H1 (cell line): ENCODE measurements around the gene UNK. TPM values are rescaled to one million over a fixed set of nuclear protein-coding genes. Genes with fewer than 3 reads are reported as not detected.

Source experiments
- CTCF ChIA-PET: fragments of 300-600 bp; sonication (Branson Sonifier 250); formaldehyde crosslinking; loops from one replicate; lab custom pipeline; 2021; ENCODE audit not compliant: partially characterized antibody; lab: Charles Lee
- POLR2A ChIA-PET: fragments of 300-600 bp; sonication (Branson Sonifier 250); formaldehyde crosslinking; loops from one replicate; lab custom pipeline; 2021; ENCODE audit warnings: inconsistent platforms; ENCODE audit not compliant: partially characterized antibody; lab: Charles Lee
- DNase-seq, 2 experiments: peaks; one replicate each; pipeline versions ENCODE4 v3.0.0 to v3.0.0-alpha.2; 2010 to 2022; ENCODE audit warnings: low spot score in 2 of 2, low read depth in 1 of 2, mixed read lengths in 1 of 2
- FAIRE-seq: peaks from 2 replicates; lab custom pipeline; 2011; peaks lifted over from hg19 to GRCh38; lab: Jason Lieb, UNC
- H2AFZ ChIP-seq: 2 replicates; pipeline ENCODE4 v1.8.1; 2012; ENCODE audit warnings: low read length, inconsistent platforms
- H2AK5ac ChIP-seq: 2 replicates; pipeline ENCODE4 v1.6.1; 2013; ENCODE audit warnings: low read depth, low read length
- H2BK120ac ChIP-seq: replicated peaks from 2 replicates; pipeline ENCODE3; 2013; ENCODE audit warnings: low read depth, low read length, inconsistent platforms
- H2BK12ac ChIP-seq: 2 replicates; pipeline ENCODE4 v1.6.1; 2013; ENCODE audit warnings: low read depth, low read length
- H2BK15ac ChIP-seq: 2 replicates; pipeline ENCODE4 v1.6.1; 2013; ENCODE audit warnings: low read length
- H2BK20ac ChIP-seq: 2 replicates; pipeline ENCODE4 v1.6.1; 2013; ENCODE audit warnings: low read length
- H2BK5ac ChIP-seq: 2 replicates; pipeline ENCODE4 v1.6.1; 2013; ENCODE audit warnings: low read depth, low read length
- H3K14ac ChIP-seq: 2 replicates; pipeline ENCODE4 v1.6.1; 2013; ENCODE audit warnings: inconsistent platforms; ENCODE audit not compliant: insufficient read length
- H3K18ac ChIP-seq: 2 replicates; pipeline ENCODE4 v1.6.1; 2013; ENCODE audit warnings: low read length; ENCODE audit errors: extremely low read depth
- H3K23ac ChIP-seq: 2 replicates; pipeline ENCODE4 v1.6.1; 2013; ENCODE audit warnings: inconsistent platforms; ENCODE audit not compliant: insufficient read length
- H3K23me2 ChIP-seq: 2 replicates; pipeline ENCODE4 v1.6.1; 2013; ENCODE audit warnings: low read depth, low read length
- H3K27ac ChIP-seq: 2 replicates; pipeline ENCODE4 v1.6.1; 2011; ENCODE audit warnings: low read depth, low read length, inconsistent platforms
- H3K27me3 ChIP-seq, 4 experiments: replicated peaks in 1 of 4; 1 replicate in 1 of 4; 2 replicates in 3 of 4; pipeline versions ENCODE4 v1.6.1 to v1.8.1; 2011 to 2013; ENCODE audit warnings: low read length in 3 of 4, mild to moderate bottlenecking in 3 of 4, inconsistent platforms in 2 of 4, mixed read lengths in 2 of 4, moderate library complexity in 1 of 4; ENCODE audit not compliant: control insufficient read depth in 3 of 4, insufficient read depth in 3 of 4; ENCODE audit errors: extremely low read depth in 1 of 4
- H3K36me3 ChIP-seq, 4 experiments: 2 replicates each; pipeline versions ENCODE4 v1.6.1 to v1.8.1; 2011 to 2013; ENCODE audit warnings: mild to moderate bottlenecking in 4 of 4, low read length in 3 of 4, moderate library complexity in 2 of 4, control low read depth in 1 of 4, inconsistent platforms in 1 of 4; ENCODE audit not compliant: insufficient read depth in 4 of 4, control insufficient read depth in 2 of 4
- H3K4ac ChIP-seq: replicated peaks from 2 replicates; pipeline ENCODE3; 2013; ENCODE audit warnings: low read length, low read depth, mixed read lengths, inconsistent platforms; ENCODE audit not compliant: insufficient read length
- H3K4me1 ChIP-seq, 4 experiments: replicated peaks in 1 of 4; 1 replicate in 1 of 4; 2 replicates in 3 of 4; pipeline versions ENCODE4 v1.6.1 to v1.8.1; 2011 to 2013; ENCODE audit warnings: low read length in 3 of 4, inconsistent platforms in 2 of 4, mixed read lengths in 1 of 4; ENCODE audit not compliant: insufficient read depth in 4 of 4, control insufficient read depth in 3 of 4
- H3K4me2 ChIP-seq, 2 experiments: 2 replicates each; pipeline versions ENCODE4 v1.6.1 to v1.8.1; 2011 to 2013; ENCODE audit warnings: low read depth in 2 of 2, low read length in 2 of 2, control low read depth in 1 of 2, inconsistent platforms in 1 of 2, mild to moderate bottlenecking in 1 of 2; ENCODE audit not compliant: insufficient read depth in 1 of 2
- H3K4me3 ChIP-seq, 4 experiments: fragments of 200-600, 300-600 bp in 1 of 4; sonication (generic), shearing (Covaris generic), sonication (Bioruptor Twin) in 1 of 4; 2 replicates each; pipeline versions ENCODE4 v1.5.1 to v1.8.1; 2011 to 2016; ENCODE audit warnings: low read length in 4 of 4, low read depth in 3 of 4, control low read depth in 2 of 4, inconsistent platforms in 2 of 4, mild to moderate bottlenecking in 2 of 4, mixed read lengths in 1 of 4, moderate library complexity in 1 of 4; ENCODE audit not compliant: insufficient read depth in 2 of 4; ENCODE audit errors: extremely low read depth in 1 of 4
- H3K56ac ChIP-seq: replicated peaks from 2 replicates; pipeline ENCODE3; 2013; ENCODE audit warnings: low read depth, mild to moderate bottlenecking, mixed read lengths, low read length, inconsistent platforms; ENCODE audit not compliant: insufficient read length
- H3K79me1 ChIP-seq: 2 replicates; pipeline ENCODE4 v1.6.1; 2013; ENCODE audit warnings: low read depth, low read length, control low read depth
- H3K79me2 ChIP-seq, 2 experiments: 2 replicates each; pipeline versions ENCODE4 v1.6.1 to v1.8.1; 2012 to 2013; ENCODE audit warnings: low read length in 2 of 2, mild to moderate bottlenecking in 2 of 2, inconsistent platforms in 1 of 2; ENCODE audit not compliant: insufficient read depth in 2 of 2, control insufficient read depth in 1 of 2
- H3K9ac ChIP-seq, 4 experiments: replicated peaks in 1 of 4; 1 replicate in 1 of 4; 2 replicates in 3 of 4; pipeline versions ENCODE4 v1.6.1 to v1.8.1; 2011 to 2013; ENCODE audit warnings: low read depth in 3 of 4, low read length in 3 of 4, control low read depth in 2 of 4, mild to moderate bottlenecking in 2 of 4, moderate library complexity in 2 of 4, inconsistent platforms in 1 of 4; ENCODE audit errors: extremely low read depth in 1 of 4
- H3K9me3 ChIP-seq, 2 experiments: 2 replicates each; pipeline versions ENCODE4 v1.6.1 to v1.8.1; 2012 to 2013; ENCODE audit warnings: mild to moderate bottlenecking in 2 of 2, moderate library complexity in 2 of 2, control low read depth in 1 of 2, inconsistent platforms in 1 of 2, low read depth in 1 of 2, low read length in 1 of 2, mixed read lengths in 1 of 2; ENCODE audit not compliant: insufficient read depth in 2 of 2
- H4K20me1 ChIP-seq, 2 experiments: replicated peaks in 1 of 2; 2 replicates each; pipeline versions ENCODE3 to v1.8.1; 2011 to 2013; ENCODE audit warnings: inconsistent platforms in 2 of 2, low read length in 2 of 2, mild to moderate bottlenecking in 1 of 2; ENCODE audit not compliant: insufficient read depth in 2 of 2, control insufficient read depth in 1 of 2
- H4K5ac ChIP-seq: 2 replicates; pipeline ENCODE4 v1.6.1; 2013; ENCODE audit warnings: low read length, low read depth, mixed read lengths, inconsistent platforms; ENCODE audit not compliant: insufficient read length
- H4K8ac ChIP-seq: 2 replicates; pipeline ENCODE4 v1.8.0; 2013; ENCODE audit warnings: mild to moderate bottlenecking, moderate library complexity, low read length, inconsistent platforms; ENCODE audit not compliant: insufficient read depth; ENCODE audit errors: extremely low read depth
- H4K91ac ChIP-seq: replicated peaks from 2 replicates; pipeline ENCODE3; 2013; ENCODE audit warnings: low read length, mixed read lengths, inconsistent platforms; ENCODE audit not compliant: insufficient read length
- ATF3 ChIP-seq: IDR thresholded peaks from 2 replicates; pipeline ENCODE4 v1.6.1; 2011; ENCODE audit warnings: low read depth, mild to moderate bottlenecking, low read length; ENCODE audit not compliant: insufficient read depth
- HDAC2 ChIP-seq, 2 experiments: fragments of 300-600 bp in 1 of 2; sonication (generic) in 1 of 2; IDR thresholded peaks; 2 replicates each; pipeline ENCODE4 v1.6.1; 2011 to 2012; ENCODE audit warnings: low read depth in 2 of 2, low read length in 2 of 2, mild to moderate bottlenecking in 2 of 2, moderate library complexity in 2 of 2, borderline replicate concordance in 1 of 2, inconsistent platforms in 1 of 2
- JUN ChIP-seq: IDR thresholded peaks from 2 replicates; pipeline ENCODE4 v1.6.1; 2011; ENCODE audit warnings: low read depth, mild to moderate bottlenecking, improper control_type of control experiment, low read length
- TAF1 ChIP-seq: IDR thresholded peaks from 2 replicates; pipeline ENCODE4 v1.6.1; 2011; ENCODE audit warnings: mild to moderate bottlenecking, low read depth, low read length
- TBP ChIP-seq: IDR thresholded peaks from 2 replicates; pipeline ENCODE4 v1.6.1; 2011; ENCODE audit warnings: low read depth, low read length, improper control_type of control experiment
- WGBS, 2 experiments: shearing (Covaris generic) in 1 of 2; methylation state at CpG; one replicate each; pipeline versions ENCODE4 v1.1.6 to v1.1.7; 2013 to 2015; ENCODE audit warnings: low lambda C conversion rate in 2 of 2, mixed read lengths in 2 of 2, inconsistent platforms in 1 of 2, low coverage in 1 of 2, missing lambda C conversion rate in 1 of 2; ENCODE audit not compliant: insufficient replicate concordance in 2 of 2, insufficient coverage in 1 of 2, insufficient read length in 1 of 2; ENCODE audit errors: extremely low coverage in 1 of 2, missing lambda C conversion rate in 1 of 2; 5-methylcytosine and 5-hydroxymethylcytosine counted together
- polyA plus RNA-seq, 7 experiments: library from polyadenylated mRNA; depleted of rRNA in 3 of 7; stranded (reverse) in 5 of 7; unstranded in 2 of 7; fragments of >200 nt in 5 of 7; fragments of 200-250 nt in 2 of 7; gene quantifications; 1 replicate in 5 of 7; 2 replicates in 1 of 7; 4 replicates in 1 of 7; pipeline versions ENCODE4 v1.2.1 to v1.2.3, GENCODE V29; 2011 to 2013; ENCODE audit warnings: missing spikeins in 2 of 7, mixed read lengths in 2 of 7
- total RNA-seq: library from RNA; stranded (reverse); fragmentation: NEBNext Ultra II Directional; extraction: Animal tissue kit (Norgen Biotek cat#: 25700); gene quantifications from 2 replicates; pipeline ENCODE4 v1.2.1, GENCODE V29; 2021

Gene UNK
- total and polyA plus RNA-seq, 2 of the 8 experiments (the other 6 are each of a cell fraction or from before 2014, with no cell fraction given) = 24.2 to 33.3 TPM

GRCh38 chr17:75748706-75749105, 35.9 kb upstream of the UNK start:
- Histone ChIP-seq H3K79me1 (no peaks in the 10 kb centered on the region), H3K27ac (no peak overlapping the region)

More at GRCh38 chr17:75748706-75749105, 35.9 kb upstream of the UNK start:
- Histone ChIP-seq H3K23me2 (no peaks in the 10 kb centered on the region; the same call in 1 of the 2 replicates), H3K27me3 (no peaks in the 10 kb centered on the region; a peak in 1 of 7 replicates), H3K56ac (no peak overlapping the region), H4K5ac (no peak overlapping the region), H2AK5ac (no peak overlapping the region), H3K14ac (no peak overlapping the region), H3K4me2 (no peak overlapping the region), H2BK5ac (no peak overlapping the region), H3K9ac (no peak overlapping the region), H3K4me1 (peaks cover 0 to 3% (median under 1%) of the 10 kb centered on the region in 4 experiments; a peak in 3 of 7 replicates), H3K4me3 (no peak overlapping the region), H2BK12ac (no peak overlapping the region), H3K9me3 (no peaks in the 10 kb centered on the region), H4K8ac (no peak overlapping the region), H2AFZ (no peak overlapping the region), H3K79me2 (no peaks in the 10 kb centered on the region), H2BK120ac (no peak overlapping the region), H3K18ac (no peak overlapping the region), H3K23ac (no peak overlapping the region), H4K20me1 (peaks cover 0 to 1% of the 10 kb centered on the region in 2 experiments), H2BK15ac (no peak overlapping the region), H3K36me3 (no peaks in the 10 kb centered on the region), H3K4ac (no peak overlapping the region), H4K91ac (no peak overlapping the region), H2BK20ac (no peak overlapping the region)
- 97% methylated on average over 9 of the region's 9 CpGs; no CpG with 5 or more reads in 1 of the 2 experiments for WGBS, 2 experiments
- TF ChIP-seq TBP (no peak), TAF1 (no peak), JUN (no peak), HDAC2 (IDR thresholded peaks at IDR 0.05; ENCODE audit: borderline replicate concordance in 1 of 2, low read depth in 2 of 2, low read length in 2 of 2) (no peak), ATF3 (no peak)
- ChIA-PET POLR2A (interaction anchor here (0.8 to 2.6 kb wide), 9 partner anchors 11 to 160 kb away, joined by 3 to 11 read pairs (median 4); no protein-coding TSS in a partner anchor), CTCF (interaction anchor here (0.8 to 19.5 kb wide), 29 partner anchors 11 to 418 kb away, joined by 3 to 359 read pairs (median 40); partner anchors contain the start of genes GALK1, ITGB4, RECQL5 and SAP30BP)
- DNase-seq = no peak
- no peak for FAIRE-seq
